Measurements from ENCODE around the gene TMEM271. TPM values are rescaled to one million over a fixed set of nuclear protein-coding genes. Genes with fewer than 3 reads are reported as not detected.

TMEM271 gene
- total and polyA plus RNA-seq, 4 experiments from 2014 or later: not detected

- H3K9me3 Mint-ChIP-seq: peaks cover 6 to 37% (median 20%) of the 10 kb centered on the region in 8 donors
- H3K27me3 ChIP-seq (ENCODE audit: insufficient read depth, low read length): peaks cover 12% of the 10 kb centered on the region
- H3K4me3 ChIP-seq (ENCODE audit: low read length in 2 of 2): no peak overlapping the region
- H3K4me3 Mint-ChIP-seq: no peak overlapping the region
- peak overlapping the region in 1 of 7 donors; percentile 38 for H3K27ac Mint-ChIP-seq
- POLR2A ChIA-PET (ENCODE audit: partially characterized antibody): no interaction called here
- CTCF ChIA-PET (ENCODE audit: partially characterized antibody): no interaction called here
- H3K36me3 Mint-ChIP-seq: peaks cover 0 to 5% of the 10 kb centered on the region in 2 donors
- H3K4me1 Mint-ChIP-seq: peaks cover 6 to 18% (median 9%) of the 10 kb centered on the region in 4 donors
- H3K4me1 ChIP-seq (ENCODE audit: insufficient read depth, low read length): no peaks in the 10 kb centered on the region
- intact Hi-C loops (cut with micrococcal nuclease): no loop called here
- DNase-seq: no peak
- no peak overlapping the region for H3K27ac ChIP-seq (ENCODE audit: low read depth, low read length)
- H3K27me3 Mint-ChIP-seq: peaks cover 32 to 38% of the 10 kb centered on the region in 2 donors
- no peaks in the 10 kb centered on the region for H3K36me3 ChIP-seq (ENCODE audit: insufficient read depth, low read length)
- H3K9me3 ChIP-seq (ENCODE audit: control insufficient read depth in 1 of 2, low read length in 2 of 2): no peaks in the 10 kb centered on the region
Observed at GRCh38 chr4:581753-582361, 5.8 kb upstream of the TMEM271 start.

- Histone ChIP-seq H3K27me3 (ENCODE audit: insufficient read depth, low read length) (peaks cover 12% of the 10 kb centered on the region), H3K9me3 (ENCODE audit: control insufficient read depth in 1 of 2, low read length in 2 of 2) (no peaks in the 10 kb centered on the region), H3K4me1 (ENCODE audit: insufficient read depth, low read length) (no peaks in the 10 kb centered on the region), H3K27ac (ENCODE audit: low read depth, low read length) (no peak overlapping the region), H3K4me3 (ENCODE audit: low read length in 2 of 2) (no peak overlapping the region), H3K36me3 (ENCODE audit: insufficient read depth, low read length) (no peaks in the 10 kb centered on the region)
- Mint-ChIP-seq H3K4me3 (no peak overlapping the region), H3K27me3 (peaks cover 32 to 35% of the 10 kb centered on the region in 2 donors), H3K9me3 (peaks cover 6 to 32% (median 19%) of the 10 kb centered on the region in 8 donors), H3K36me3 (peaks cover 0 to 3% of the 10 kb centered on the region in 2 donors), H3K4me1 (peaks cover 6 to 19% (median 10%) of the 10 kb centered on the region in 4 donors), H3K27ac (no peak overlapping the region)
- ChIA-PET POLR2A (ENCODE audit: partially characterized antibody) (no interaction called here), CTCF (ENCODE audit: partially characterized antibody) (no interaction called here)
- DNase-seq: no peak
- intact Hi-C loops (cut with micrococcal nuclease): no loop called here
Observed at GRCh38 chr4:581181-581580, 5.1 kb upstream of the TMEM271 start.

GRCh38 chr4:579543-580175 is 3.6 kb upstream of the TMEM271 start:
- intact Hi-C loops (cut with micrococcal nuclease): no loop called here
- Mint-ChIP-seq H3K9me3 (peaks cover 6 to 23% (median 14%) of the 10 kb centered on the region in 8 donors), H3K27ac (no peak overlapping the region), H3K4me1 (peaks cover 6 to 19% (median 10%) of the 10 kb centered on the region in 4 donors), H3K36me3 (no peaks in the 10 kb centered on the region), H3K4me3 (no peak overlapping the region), H3K27me3 (peaks cover 32% of the 10 kb centered on the region in 2 donors)
- Histone ChIP-seq H3K4me3 (ENCODE audit: low read length in 2 of 2) (no peak overlapping the region), H3K27me3 (ENCODE audit: insufficient read depth, low read length) (peaks cover 12% of the 10 kb centered on the region), H3K27ac (ENCODE audit: low read depth, low read length) (no peak overlapping the region), H3K4me1 (ENCODE audit: insufficient read depth, low read length) (no peaks in the 10 kb centered on the region), H3K36me3 (ENCODE audit: insufficient read depth, low read length) (no peaks in the 10 kb centered on the region), H3K9me3 (ENCODE audit: control insufficient read depth in 1 of 2, low read length in 2 of 2) (no peaks in the 10 kb centered on the region)
- ChIA-PET CTCF (ENCODE audit: partially characterized antibody) (no interaction called here), POLR2A (ENCODE audit: partially characterized antibody) (no interaction called here)
- DNase-seq: no peak

- POLR2A ChIA-PET (ENCODE audit: partially characterized antibody): no interaction called here
- intact Hi-C loops (cut with micrococcal nuclease): no loop called here
- H3K9me3 ChIP-seq (ENCODE audit: control insufficient read depth in 1 of 2, low read length in 2 of 2): no peaks in the 10 kb centered on the region
- no peaks in the 10 kb centered on the region for H3K4me1 ChIP-seq (ENCODE audit: insufficient read depth, low read length)
- peaks cover 8 to 22% (median 14%) of the 10 kb centered on the region in 4 donors for H3K4me1 Mint-ChIP-seq
- H3K27me3 ChIP-seq (ENCODE audit: insufficient read depth, low read length): peaks cover 18% of the 10 kb centered on the region
- no peak overlapping the region for H3K27ac Mint-ChIP-seq
- peak overlapping the region in 2 of 8 donors; percentile 17 to 68 for H3K4me3 Mint-ChIP-seq
- no peaks in the 10 kb centered on the region for H3K36me3 Mint-ChIP-seq
- peaks cover under 1 to 15% (median 7%) of the 10 kb centered on the region in 8 donors for H3K9me3 Mint-ChIP-seq
- no peak overlapping the region for H3K4me3 ChIP-seq (ENCODE audit: low read length in 2 of 2)
- no peak overlapping the region for H3K27ac ChIP-seq (ENCODE audit: low read depth, low read length)
- no peaks in the 10 kb centered on the region for H3K36me3 ChIP-seq (ENCODE audit: insufficient read depth, low read length)
- peaks cover 33% of the 10 kb centered on the region in 2 donors for H3K27me3 Mint-ChIP-seq
- CTCF ChIA-PET (ENCODE audit: partially characterized antibody): interaction anchor here (0.6 to 0.8 kb wide), 2 partner anchors 8 to 420 kb away, joined by 3 read pairs; no protein-coding TSS in a partner anchor
- no peak for DNase-seq
Observed at GRCh38 chr4:578451-579443, 2.7 kb upstream of the TMEM271 start.

GRCh38 chr4:577499-578450 is 1.7 kb upstream of the TMEM271 start:
- POLR2A ChIA-PET (ENCODE audit: partially characterized antibody): no interaction called here
- Mint-ChIP-seq H3K27me3 (peaks cover 41 to 43% of the 10 kb centered on the region in 2 donors), H3K4me3 (peak overlapping the region in 7 of 8 donors; percentile 10 to 77 (median 27)), H3K9me3 (peaks cover 0 to 10% (median 3%) of the 10 kb centered on the region in 8 donors), H3K4me1 (peaks cover 8 to 22% (median 15%) of the 10 kb centered on the region in 4 donors), H3K36me3 (no peaks in the 10 kb centered on the region), H3K27ac (peak overlapping the region in 1 of 7 donors; percentile 16)
- peaks cover 18% of the 10 kb centered on the region for H3K27me3 ChIP-seq (ENCODE audit: insufficient read depth, low read length)
- CTCF ChIA-PET (ENCODE audit: partially characterized antibody): interaction anchor here (0.8 kb wide), 1 partner anchor 9 kb away, joined by 3 read pairs; no protein-coding TSS in a partner anchor
- intact Hi-C loops (cut with micrococcal nuclease): no loop called here
- no peaks in the 10 kb centered on the region for H3K36me3 ChIP-seq (ENCODE audit: insufficient read depth, low read length)
- no peaks in the 10 kb centered on the region for H3K4me1 ChIP-seq (ENCODE audit: insufficient read depth, low read length)
- no peaks in the 10 kb centered on the region for H3K9me3 ChIP-seq (ENCODE audit: control insufficient read depth in 1 of 2, low read length in 2 of 2)
- no peak overlapping the region for H3K4me3 ChIP-seq (ENCODE audit: low read length in 2 of 2)
- DNase-seq: no peak
- H3K27ac ChIP-seq (ENCODE audit: low read depth, low read length): no peak overlapping the region

- POLR2A ChIA-PET (ENCODE audit: partially characterized antibody): no interaction called here
- CTCF ChIA-PET (ENCODE audit: partially characterized antibody): no interaction called here
- Mint-ChIP-seq H3K36me3 (peaks cover 0 to 3% of the 10 kb centered on the region in 2 donors), H3K27me3 (peaks cover 43 to 47% of the 10 kb centered on the region in 2 donors), H3K9me3 (peaks cover 0 to 13% (median 4%) of the 10 kb centered on the region in 8 donors), H3K27ac (no peak overlapping the region), H3K4me3 (peak overlapping the region; percentile 41 to 85 (median 74)), H3K4me1 (peaks cover 8 to 22% (median 15%) of the 10 kb centered on the region in 4 donors)
- H3K9me3 ChIP-seq (ENCODE audit: control insufficient read depth in 1 of 2, low read length in 2 of 2): no peaks in the 10 kb centered on the region
- H3K27me3 ChIP-seq (ENCODE audit: insufficient read depth, low read length): peaks cover 18% of the 10 kb centered on the region
- no peaks in the 10 kb centered on the region for H3K36me3 ChIP-seq (ENCODE audit: insufficient read depth, low read length)
- intact Hi-C loops (cut with micrococcal nuclease): no loop called here
- H3K4me3 ChIP-seq (ENCODE audit: low read length in 2 of 2): no peak overlapping the region
- DNase-seq: no peak
- H3K27ac ChIP-seq (ENCODE audit: low read depth, low read length): no peak overlapping the region
- H3K4me1 ChIP-seq (ENCODE audit: insufficient read depth, low read length): no peaks in the 10 kb centered on the region
Observed at GRCh38 chr4:576991-577498, 950 bp upstream of the TMEM271 start.
